Mesenchymal stem cell (in vitro differentiated cells and primary cell): ENCODE results near the gene ANKDD1A.
A peak's percentile ranks its signal among the peaks of the same experiment; 100 is the strongest.

Source experiments
- DNase-seq: peaks from one replicate; pipeline ENCODE4 v3.0.0-alpha.2; 2013
- H2AFZ ChIP-seq: one replicate; pipeline ENCODE4 v1.6.1; 2013; ENCODE audit warnings: low read depth, mild to moderate bottlenecking, control low read depth, inconsistent platforms, low read length, moderate library complexity
- H2AK5ac ChIP-seq: 2 replicates; pipeline ENCODE4 v1.6.1; 2013; ENCODE audit warnings: low read length, moderate library complexity, mild to moderate bottlenecking, inconsistent platforms; ENCODE audit not compliant: severe bottlenecking
- H2BK120ac ChIP-seq: one replicate; pipeline ENCODE4 v1.6.1; 2013; ENCODE audit warnings: low read depth, mild to moderate bottlenecking, inconsistent platforms, low read length, moderate library complexity
- H2BK12ac ChIP-seq, 2 experiments: one replicate each; pipeline ENCODE4 v1.6.1; 2013; ENCODE audit warnings: inconsistent platforms in 2 of 2, low read length in 2 of 2, mild to moderate bottlenecking in 2 of 2, moderate library complexity in 2 of 2, control low read depth in 1 of 2
- H2BK15ac ChIP-seq: one replicate; pipeline ENCODE4 v1.6.1; 2013; ENCODE audit warnings: mild to moderate bottlenecking, low read depth, inconsistent platforms; ENCODE audit not compliant: poor library complexity, severe bottlenecking
- H2BK5ac ChIP-seq: 2 replicates; pipeline ENCODE4 v1.6.1; 2013; ENCODE audit warnings: low read depth, mild to moderate bottlenecking, low read length, control low read depth, inconsistent platforms; ENCODE audit not compliant: poor library complexity, severe bottlenecking
- H3K14ac ChIP-seq, 2 experiments: one replicate each; pipeline ENCODE4 v1.6.1; 2013; ENCODE audit warnings: inconsistent platforms in 2 of 2, low read length in 2 of 2, control low read depth in 1 of 2, mild to moderate bottlenecking in 1 of 2, moderate library complexity in 1 of 2
- H3K18ac ChIP-seq, 2 experiments: one replicate each; pipeline ENCODE4 v1.6.1; 2013; ENCODE audit warnings: inconsistent platforms in 2 of 2, low read length in 2 of 2, control low read depth in 1 of 2, low read depth in 1 of 2, mild to moderate bottlenecking in 1 of 2
- H3K23ac ChIP-seq, 2 experiments: one replicate each; pipeline ENCODE4 v1.6.1; 2013; ENCODE audit warnings: inconsistent platforms in 2 of 2, low read length in 2 of 2, mild to moderate bottlenecking in 2 of 2, moderate library complexity in 2 of 2, control low read depth in 1 of 2
- H3K27ac ChIP-seq: 2 replicates; pipeline ENCODE4 v1.5.1; 2013; ENCODE audit warnings: mild to moderate bottlenecking, moderate library complexity, low read length, control low read depth, inconsistent platforms; ENCODE audit not compliant: poor library complexity, severe bottlenecking
- H3K27me3 ChIP-seq, 2 experiments: 2 replicates each; pipeline versions ENCODE4 v1.6.1 to v1.7.0; 2013; ENCODE audit warnings: low read length in 2 of 2, mild to moderate bottlenecking in 2 of 2, moderate library complexity in 2 of 2, control low read depth in 1 of 2, inconsistent platforms in 1 of 2; ENCODE audit not compliant: control insufficient read depth in 1 of 2, insufficient read depth in 1 of 2
- H3K36me3 ChIP-seq, 2 experiments: 2 replicates each; pipeline versions ENCODE4 v1.6.1 to v1.7.0; 2013; ENCODE audit warnings: low read length in 2 of 2, control low read depth in 1 of 2, inconsistent platforms in 1 of 2, low read depth in 1 of 2, mild to moderate bottlenecking in 1 of 2; ENCODE audit not compliant: insufficient read depth in 2 of 2, control insufficient read depth in 1 of 2
- H3K4ac ChIP-seq, 2 experiments: one replicate each; pipeline ENCODE4 v1.6.1; 2013; ENCODE audit warnings: inconsistent platforms in 2 of 2, low read length in 2 of 2, mild to moderate bottlenecking in 2 of 2, moderate library complexity in 2 of 2, control low read depth in 1 of 2, low read depth in 1 of 2
- H3K4me1 ChIP-seq: 2 replicates; pipeline ENCODE4 v1.6.1; 2013; ENCODE audit warnings: low read depth, low read length, control low read depth; ENCODE audit not compliant: control insufficient read depth, insufficient read depth
- H3K4me2 ChIP-seq: 2 replicates; pipeline ENCODE4 v1.6.1; 2013; ENCODE audit warnings: low read length, mild to moderate bottlenecking, inconsistent platforms; ENCODE audit not compliant: poor library complexity, severe bottlenecking
- H3K4me3 ChIP-seq, 2 experiments: 2 replicates each; pipeline versions ENCODE4 v1.5.1 to v1.7.0; 2013; ENCODE audit warnings: low read length in 2 of 2, mild to moderate bottlenecking in 2 of 2, control low read depth in 1 of 2, low read depth in 1 of 2; ENCODE audit not compliant: insufficient read depth in 1 of 2
- H3K79me1 ChIP-seq: replicated peaks from 2 replicates; pipeline ENCODE4 v1.6.1; 2013; ENCODE audit warnings: mild to moderate bottlenecking, control low read depth, low read length, inconsistent platforms; ENCODE audit not compliant: poor library complexity, severe bottlenecking
- H3K9ac ChIP-seq: 2 replicates; pipeline ENCODE4 v1.7.0; 2013; ENCODE audit warnings: mild to moderate bottlenecking, low read length, moderate library complexity
- H3K9me3 ChIP-seq: 2 replicates; pipeline ENCODE4 v1.7.0; 2013; ENCODE audit warnings: mild to moderate bottlenecking, low read length; ENCODE audit not compliant: control insufficient read depth
- H4K8ac ChIP-seq: one replicate; pipeline ENCODE4 v1.6.1; 2013; ENCODE audit warnings: inconsistent platforms, mild to moderate bottlenecking, low read length, moderate library complexity
- H4K91ac ChIP-seq: one replicate; pipeline ENCODE4 v1.6.1; 2013; ENCODE audit warnings: mild to moderate bottlenecking, low read length, inconsistent platforms
- WGBS: methylation state at CpG from one replicate; pipeline ENCODE4 v1.1.7; 2013; ENCODE audit warnings: mixed read lengths; 5-methylcytosine and 5-hydroxymethylcytosine counted together

The ANKDD1A gene

GRCh38 chr15:64875641-64876223 lies 36.0 kb upstream of the ANKDD1A start:
- no peak overlapping the region for H2AFZ ChIP-seq
- H3K27me3 ChIP-seq: no peaks in the 10 kb centered on the region
- H3K9ac ChIP-seq: no peak overlapping the region
- no peak overlapping the region for H3K4me3 ChIP-seq
- 77% methylated on average over 3 of the region's 3 CpGs for WGBS
- H4K91ac ChIP-seq: no peak overlapping the region
- H2AK5ac ChIP-seq: no peak overlapping the region
- no peaks in the 10 kb centered on the region for H3K9me3 ChIP-seq
- no peak overlapping the region for H2BK5ac ChIP-seq
- no peak overlapping the region for H3K23ac ChIP-seq
- H3K27ac ChIP-seq: no peak overlapping the region
- no peak overlapping the region for H2BK15ac ChIP-seq
- H3K4me1 ChIP-seq: peaks cover 12% of the 10 kb centered on the region
- no peak overlapping the region for H3K14ac ChIP-seq
- H3K18ac ChIP-seq: peak overlapping the region in 1 of 2 experiments; percentile 11
- peaks cover 0 to 3% of the 10 kb centered on the region in 2 experiments for H3K36me3 ChIP-seq
- no peak overlapping the region for H4K8ac ChIP-seq
- H3K4ac ChIP-seq: no peak overlapping the region
- no peaks in the 10 kb centered on the region for H3K79me1 ChIP-seq
- no peak for DNase-seq
- no peak overlapping the region for H3K4me2 ChIP-seq
- H2BK120ac ChIP-seq: no peak overlapping the region
- H2BK12ac ChIP-seq: no peak overlapping the region

- Histone ChIP-seq H2BK120ac (peak overlapping the region; percentile 64), H3K36me3 (peaks cover 0 to 3% of the 10 kb centered on the region in 2 experiments), H2BK5ac (no peak overlapping the region), H2AK5ac (peak overlapping the region; percentile 19), H3K27ac (no peak overlapping the region), H3K4me3 (no peak overlapping the region), H2BK12ac (no peak overlapping the region), H3K4me2 (no peak overlapping the region), H3K4ac (peak overlapping the region; percentile 2 to 88), H2AFZ (no peak overlapping the region), H3K9me3 (no peaks in the 10 kb centered on the region), H3K23ac (no peak overlapping the region), H4K91ac (peak overlapping the region; percentile 85), H3K18ac (peak overlapping the region; percentile 64 to 77), H3K27me3 (no peaks in the 10 kb centered on the region), H4K8ac (peak overlapping the region; percentile 92), H3K79me1 (no peaks in the 10 kb centered on the region), H3K4me1 (peaks cover 14% of the 10 kb centered on the region), H3K14ac (no peak overlapping the region), H2BK15ac (peak overlapping the region; percentile 73), H3K9ac (peak overlapping the region; percentile 29)
- no peak for DNase-seq
- WGBS: 64% methylated on average over 3 of the region's 3 CpGs
Observed at GRCh38 chr15:64877435-64877834, 34.3 kb upstream of the ANKDD1A start.

GRCh38 chr15:64878705-64879104 lies 33.0 kb upstream of the ANKDD1A start:
- no peaks in the 10 kb centered on the region for H3K9me3 ChIP-seq
- no peak overlapping the region for H3K9ac ChIP-seq
- no peaks in the 10 kb centered on the region for H3K27me3 ChIP-seq
- H3K4ac ChIP-seq: no peak overlapping the region
- no peak overlapping the region for H3K4me2 ChIP-seq
- H3K18ac ChIP-seq: no peak overlapping the region
- H3K23ac ChIP-seq: no peak overlapping the region
- H3K4me3 ChIP-seq: no peak overlapping the region
- H2BK12ac ChIP-seq: no peak overlapping the region
- no peak overlapping the region for H4K8ac ChIP-seq
- no peak for DNase-seq
- H3K79me1 ChIP-seq: no peaks in the 10 kb centered on the region
- WGBS: 70% methylated on average over 8 of the region's 8 CpGs
- no peak overlapping the region for H2AFZ ChIP-seq
- H2BK120ac ChIP-seq: no peak overlapping the region
- H2AK5ac ChIP-seq: peak overlapping the region; percentile 92
- peaks cover 0 to 3% of the 10 kb centered on the region in 2 experiments for H3K36me3 ChIP-seq
- no peak overlapping the region for H2BK5ac ChIP-seq
- H2BK15ac ChIP-seq: no peak overlapping the region
- H4K91ac ChIP-seq: no peak overlapping the region
- peaks cover 16% of the 10 kb centered on the region for H3K4me1 ChIP-seq
- H3K27ac ChIP-seq: no peak overlapping the region
- no peak overlapping the region for H3K14ac ChIP-seq

- peaks cover 0 to 6% of the 10 kb centered on the region in 2 experiments for H3K36me3 ChIP-seq
Observed at GRCh38 chr15:64883100-64883581, 28.6 kb upstream of the ANKDD1A start.

More at GRCh38 chr15:64883100-64883581, 28.6 kb upstream of the ANKDD1A start:
- Histone ChIP-seq H2BK120ac (no peak overlapping the region), H3K4ac (no peak overlapping the region), H3K27ac (no peak overlapping the region), H3K14ac (no peak overlapping the region), H3K79me1 (no peaks in the 10 kb centered on the region), H2AK5ac (no peak overlapping the region), H3K9me3 (no peaks in the 10 kb centered on the region), H2BK5ac (no peak overlapping the region), H2BK15ac (no peak overlapping the region), H2BK12ac (no peak overlapping the region), H3K27me3 (no peaks in the 10 kb centered on the region), H4K91ac (no peak overlapping the region), H3K23ac (no peak overlapping the region), H3K4me3 (no peak overlapping the region), H4K8ac (no peak overlapping the region), H3K4me1 (peaks cover 16% of the 10 kb centered on the region), H3K18ac (no peak overlapping the region), H3K9ac (peak overlapping the region; percentile 78), H3K4me2 (no peak overlapping the region), H2AFZ (no peak overlapping the region)
- DNase-seq: peak; percentile 61
- 89% methylated on average over 3 of the region's 5 CpGs for WGBS
